ENCODE measurements around the gene SPIN3. TPM values are rescaled to one million over a fixed set of nuclear protein-coding genes. Genes with fewer than 3 reads are reported as not detected.
"Not testable (repeated sequence)": the region's sequence is repeated elsewhere in the genome, so short reads cannot be mapped to it uniquely, and the experiment has no call there.

Gene SPIN3
- 9.6 TPM for polyA plus RNA-seq (2012; ENCODE audit: missing spikeins)

DNA sequence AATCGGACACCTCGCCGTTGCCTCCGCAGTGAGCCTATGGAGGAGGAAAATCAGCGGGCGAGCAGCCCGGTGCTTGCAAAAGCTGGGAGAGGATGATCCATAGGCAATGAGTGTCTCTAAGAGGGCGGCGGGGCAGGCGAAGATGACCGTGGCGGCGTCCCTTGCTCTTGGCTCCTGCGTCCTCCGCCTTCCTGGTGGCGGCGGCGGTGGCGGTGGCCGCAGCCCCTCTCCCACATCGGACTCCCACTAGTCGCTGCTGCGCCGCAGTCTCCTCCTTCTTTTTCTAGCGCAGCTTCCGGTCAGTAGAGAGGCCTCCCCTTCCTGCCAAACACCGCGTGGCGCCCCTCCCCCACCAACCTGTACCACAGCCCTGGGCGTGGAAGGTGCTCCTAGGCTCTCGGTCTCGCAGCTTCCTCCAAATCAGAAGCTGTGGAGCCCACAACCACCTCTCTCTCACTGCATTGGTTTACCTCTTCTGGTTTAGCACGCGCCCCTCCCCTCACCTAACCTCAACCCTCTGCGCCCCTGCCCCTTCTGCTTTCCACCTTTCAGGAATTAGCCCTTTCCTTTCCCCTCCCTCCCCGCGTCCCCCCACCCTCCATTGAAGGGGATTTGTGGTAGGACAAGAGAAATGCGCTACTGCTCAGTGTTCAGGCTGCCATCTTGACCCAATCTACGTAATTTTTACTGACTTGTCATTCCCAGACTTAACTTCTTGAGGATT lies at the start of gene SPIN3:
Gene SPIN3, minus strand, starts transcription at position 271 of the 724 bp plus-strand sequence. CDS start 594 bp downstream, outside the sequence.
- TF ChIP-seq TAF1 (IDR thresholded peaks at IDR 0.05; ENCODE audit: borderline replicate concordance, low read depth, low read length) (peak; percentile 73; the same call in 1 of the 2 replicates), POLR2A (IDR thresholded peaks at IDR 0.05; ENCODE audit: low read depth, low read length) (peak; percentile 84), POLR2AphosphoS5 (IDR thresholded peaks at IDR 0.05; ENCODE audit: low read depth, low read length) (peak; percentile 71; the same call in 1 of the 2 replicates)
- peak; percentile 88 for FAIRE-seq
- peak; percentile 43 for DNase-seq (ENCODE audit: insufficient read length)

DNA sequence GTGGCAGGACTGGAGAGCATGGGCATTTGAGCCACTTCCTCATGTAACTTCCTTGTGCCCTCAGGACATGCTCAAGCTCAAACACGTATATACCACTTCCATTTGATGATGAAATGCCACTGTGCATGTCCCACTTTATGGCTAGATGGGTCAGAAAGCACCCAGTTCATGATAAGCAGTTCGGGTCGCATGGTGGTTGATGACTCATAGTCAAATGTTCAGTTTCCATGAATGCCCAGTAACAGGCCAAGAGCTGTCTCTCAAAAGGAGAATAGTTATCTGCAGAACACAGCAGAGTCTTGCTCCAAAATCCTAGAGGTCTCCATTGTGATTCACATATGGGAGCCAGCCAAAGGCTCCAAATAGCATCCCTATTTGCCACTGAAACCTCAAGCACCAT lies 48.9 kb upstream of the SPIN3 start:
- FAIRE-seq, result no peak

DNA sequence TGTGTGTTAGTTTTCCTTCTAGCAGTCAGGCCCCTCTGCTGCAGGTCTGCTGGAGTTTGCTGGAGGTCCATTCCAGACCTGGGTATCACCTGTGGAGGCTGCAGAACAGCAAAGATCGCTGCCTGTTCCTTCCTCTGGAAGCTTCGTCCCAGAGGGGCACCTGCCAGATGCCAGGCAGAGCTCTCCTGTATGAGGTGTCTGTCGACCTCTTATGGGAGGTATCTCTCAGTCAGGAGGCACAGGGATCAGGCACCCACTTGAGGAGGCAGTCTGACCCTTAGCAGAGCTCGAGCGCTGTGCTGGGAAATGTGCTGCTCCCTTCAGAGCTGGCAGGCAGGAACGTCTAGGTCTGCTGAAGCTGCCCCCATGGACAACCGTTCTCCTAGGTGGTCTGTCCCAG lies 41.9 kb upstream of the SPIN3 start:
- FAIRE-seq; DNase-seq (ENCODE audit: insufficient read length): not testable (repeated sequence)

More for the DNA sequence above, 48.9 kb upstream of the SPIN3 start:
- no peak for TF ChIP-seq POLR2A (IDR thresholded peaks at IDR 0.05; ENCODE audit: low read depth, low read length)
- TF ChIP-seq TAF1 (IDR thresholded peaks at IDR 0.05; ENCODE audit: borderline replicate concordance, low read depth, low read length), result no peak
- TF ChIP-seq POLR2AphosphoS5 (IDR thresholded peaks at IDR 0.05; ENCODE audit: low read depth, low read length), result no peak
- DNase-seq (ENCODE audit: insufficient read length), result no peak

DNA sequence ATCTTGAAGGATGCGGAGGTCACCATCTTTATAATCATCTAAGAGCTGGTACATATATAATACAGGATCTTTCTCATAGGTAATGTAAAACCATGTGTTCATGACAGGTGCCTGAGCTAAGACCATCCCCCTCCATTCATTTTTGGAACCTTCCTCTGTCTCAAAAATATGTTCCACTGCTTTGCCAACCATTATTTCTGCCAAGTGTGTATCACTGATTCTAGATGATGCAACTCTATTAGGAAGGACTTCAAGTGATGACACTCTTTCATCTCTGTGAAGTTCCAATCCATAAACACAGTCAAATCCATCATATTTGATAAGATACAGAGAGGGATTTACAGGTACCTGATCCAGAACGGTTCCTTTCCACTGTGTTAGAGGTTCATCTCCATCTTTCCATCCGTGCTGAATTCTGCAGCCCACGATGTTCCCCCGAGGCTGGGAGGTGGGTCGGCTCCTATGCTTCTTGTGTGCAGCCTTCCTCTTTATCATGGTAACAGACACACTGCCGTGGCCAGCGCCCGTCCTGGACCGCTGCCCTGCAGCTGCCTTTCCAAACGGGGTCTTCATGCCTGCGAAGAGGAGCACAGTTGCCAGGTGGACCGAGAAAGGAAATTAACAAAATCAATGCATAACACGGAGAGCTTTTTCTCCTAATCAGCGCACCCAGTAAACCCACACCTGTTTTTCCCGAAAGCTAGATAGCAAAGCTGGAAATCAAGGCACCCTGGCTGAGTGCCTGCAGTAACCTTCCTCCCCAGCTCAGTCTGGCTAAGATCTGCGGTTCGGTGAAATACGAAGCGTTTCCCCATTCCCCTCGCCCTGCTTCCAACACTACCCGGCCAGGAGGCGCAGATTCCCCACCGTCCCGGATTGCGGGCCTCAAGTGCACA lies 718 bp downstream of the SPIN3 start:
- no peak for TF ChIP-seq POLR2A (IDR thresholded peaks at IDR 0.05; ENCODE audit: low read depth, low read length)
- no peak for TF ChIP-seq TAF1 (IDR thresholded peaks at IDR 0.05; ENCODE audit: borderline replicate concordance, low read depth, low read length)
- no peak for TF ChIP-seq POLR2AphosphoS5 (IDR thresholded peaks at IDR 0.05; ENCODE audit: low read depth, low read length)
- DNase-seq (ENCODE audit: insufficient read length), result no peak
- peak; percentile 30 for FAIRE-seq

DNA sequence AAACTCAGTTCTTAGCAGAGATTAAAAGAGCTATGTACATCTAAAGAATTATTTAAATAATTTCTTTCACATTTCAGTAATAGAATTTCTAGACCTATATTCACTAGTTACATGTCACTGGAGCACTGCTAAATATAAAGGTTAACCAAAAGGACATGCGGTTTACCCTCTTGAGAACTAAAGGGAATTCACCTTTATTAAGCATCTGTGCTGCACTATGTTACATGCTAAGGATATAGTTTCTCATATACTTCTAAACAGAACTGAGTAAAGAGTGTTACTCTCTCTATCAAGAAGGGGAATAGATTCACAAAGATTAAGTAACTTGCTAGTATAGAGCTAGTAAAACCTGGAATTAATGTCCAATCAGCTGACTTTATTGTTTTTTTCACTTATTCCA lies 7.6 kb downstream of the SPIN3 start:
- no peak for FAIRE-seq
- DNase-seq (ENCODE audit: insufficient read length), result no peak
- no peak for TF ChIP-seq POLR2A (IDR thresholded peaks at IDR 0.05; ENCODE audit: low read depth, low read length)
- TF ChIP-seq TAF1 (IDR thresholded peaks at IDR 0.05; ENCODE audit: borderline replicate concordance, low read depth, low read length), result no peak
- no peak for TF ChIP-seq POLR2AphosphoS5 (IDR thresholded peaks at IDR 0.05; ENCODE audit: low read depth, low read length)

DNA sequence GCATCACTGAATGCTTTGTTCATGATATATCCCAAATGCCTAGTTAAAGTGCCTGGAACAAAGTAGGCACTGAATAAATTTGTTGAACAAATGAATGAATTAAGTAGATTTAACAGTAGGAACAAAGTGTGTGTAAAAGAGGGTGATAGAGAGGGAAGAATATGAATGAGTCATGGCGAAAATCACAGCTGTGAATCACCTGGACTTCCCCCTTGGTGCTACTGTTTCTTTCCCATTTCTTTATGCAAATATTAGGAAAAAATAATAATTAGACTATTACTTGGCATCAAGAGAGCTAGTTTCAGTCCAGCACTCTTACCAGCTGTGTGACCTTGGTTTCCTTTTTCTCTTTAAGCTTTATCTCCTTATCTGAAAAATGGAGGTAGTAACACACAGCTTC lies 9.2 kb downstream of the SPIN3 start:
- FAIRE-seq (peak; percentile 30), DNase-seq (ENCODE audit: insufficient read length) (no peak)
- no peak for TF ChIP-seq POLR2A (IDR thresholded peaks at IDR 0.05; ENCODE audit: low read depth, low read length)
- no peak for TF ChIP-seq TAF1 (IDR thresholded peaks at IDR 0.05; ENCODE audit: borderline replicate concordance, low read depth, low read length)
- no peak for TF ChIP-seq POLR2AphosphoS5 (IDR thresholded peaks at IDR 0.05; ENCODE audit: low read depth, low read length)

DNA sequence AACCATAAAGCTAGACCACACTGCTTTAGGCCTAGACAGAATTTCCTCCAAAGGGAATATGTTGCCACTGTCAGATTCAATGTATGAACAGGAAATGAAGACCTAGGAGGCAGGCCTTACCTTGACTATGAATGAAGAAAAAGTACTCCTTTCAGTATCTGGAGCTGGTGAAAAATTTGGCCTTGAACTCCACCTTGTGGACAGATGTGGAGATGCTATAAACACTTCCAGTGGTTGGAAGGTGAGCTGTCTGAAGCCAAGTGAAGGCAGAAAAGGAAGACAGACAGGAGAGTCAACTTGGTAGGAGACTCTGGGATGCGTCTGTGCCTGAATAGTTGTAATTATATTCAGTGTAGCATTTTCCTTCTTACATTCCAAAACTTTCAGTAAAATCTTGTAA lies 17.2 kb downstream of the SPIN3 start:
- no peak for TF ChIP-seq TAF1 (IDR thresholded peaks at IDR 0.05; ENCODE audit: borderline replicate concordance, low read depth, low read length)
- TF ChIP-seq POLR2AphosphoS5 (IDR thresholded peaks at IDR 0.05; ENCODE audit: low read depth, low read length), result no peak
- peak; percentile 16 for DNase-seq (ENCODE audit: insufficient read length)
- peak; percentile 99 for FAIRE-seq

DNA sequence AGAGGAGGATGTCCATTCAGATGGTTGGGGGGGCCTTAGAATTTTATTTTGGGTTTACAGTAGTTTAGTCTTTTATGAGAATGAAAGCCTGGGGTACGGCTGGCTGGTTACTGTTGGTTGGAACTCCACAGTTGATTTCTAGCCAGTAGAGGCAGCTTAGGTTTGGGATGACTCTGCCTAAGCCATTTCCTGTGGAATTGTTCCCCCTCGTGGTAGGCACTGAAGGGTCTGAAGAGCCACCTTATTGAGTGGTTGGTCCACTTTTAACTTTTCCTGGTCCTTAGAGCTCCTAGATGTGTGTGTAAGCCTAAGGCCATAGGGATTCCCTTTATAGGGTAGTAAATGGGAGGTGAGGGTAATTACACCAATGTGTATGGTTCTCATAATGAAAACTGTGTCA lies 19.7 kb downstream of the SPIN3 start:
- no peak for TF ChIP-seq POLR2A (IDR thresholded peaks at IDR 0.05; ENCODE audit: low read depth, low read length)
- DNase-seq (ENCODE audit: insufficient read length) (no peak), FAIRE-seq (no peak)

DNA sequence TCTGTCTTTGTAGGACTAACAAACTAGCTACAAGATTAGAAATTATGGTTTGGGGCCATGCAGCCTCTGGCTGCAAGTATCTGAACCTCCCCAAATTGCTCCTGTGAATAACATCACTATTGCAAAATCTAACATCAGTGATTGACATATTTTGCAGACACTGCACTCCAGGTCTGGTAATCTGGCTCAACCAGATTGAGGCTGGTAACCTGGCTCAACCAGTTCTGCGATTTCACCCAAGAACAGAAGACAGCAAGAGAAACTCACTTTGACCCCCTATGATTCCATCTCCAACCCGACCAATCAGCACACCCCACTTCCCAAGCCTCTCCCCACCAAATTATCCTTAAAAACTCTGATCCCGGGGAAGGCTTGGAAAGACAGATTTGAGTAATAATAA lies 20.9 kb downstream of the SPIN3 start:
- DNase-seq (ENCODE audit: insufficient read length) (no peak), FAIRE-seq (no peak)
- TF ChIP-seq POLR2AphosphoS5 (IDR thresholded peaks at IDR 0.05; ENCODE audit: low read depth, low read length) (no peak), TAF1 (IDR thresholded peaks at IDR 0.05; ENCODE audit: borderline replicate concordance, low read depth, low read length) (no peak), POLR2A (IDR thresholded peaks at IDR 0.05; ENCODE audit: low read depth, low read length) (no peak)

DNA sequence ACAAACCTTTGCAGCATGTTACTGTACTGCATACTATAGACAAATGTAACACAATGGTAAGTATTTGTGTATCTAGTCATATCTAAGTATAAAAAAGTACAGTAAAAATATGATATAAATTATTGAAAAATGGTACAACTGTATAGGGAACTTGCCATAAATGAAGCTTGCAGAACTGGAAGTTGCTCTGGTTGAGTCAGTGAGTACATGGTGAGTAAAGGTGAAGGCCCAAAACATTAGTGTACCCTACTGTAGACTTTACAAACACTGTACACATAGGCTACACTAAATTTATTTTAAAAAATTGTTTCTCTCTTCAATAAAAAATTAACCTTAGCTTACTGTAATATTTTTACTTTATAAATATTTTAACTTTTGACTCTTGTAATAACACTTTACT lies 25.8 kb downstream of the SPIN3 start:
- TF ChIP-seq POLR2AphosphoS5 (IDR thresholded peaks at IDR 0.05; ENCODE audit: low read depth, low read length), result no peak
- TF ChIP-seq TAF1 (IDR thresholded peaks at IDR 0.05; ENCODE audit: borderline replicate concordance, low read depth, low read length), result no peak
- no peak for TF ChIP-seq POLR2A (IDR thresholded peaks at IDR 0.05; ENCODE audit: low read depth, low read length)
- no peak for DNase-seq (ENCODE audit: insufficient read length)
- no peak for FAIRE-seq

DNA sequence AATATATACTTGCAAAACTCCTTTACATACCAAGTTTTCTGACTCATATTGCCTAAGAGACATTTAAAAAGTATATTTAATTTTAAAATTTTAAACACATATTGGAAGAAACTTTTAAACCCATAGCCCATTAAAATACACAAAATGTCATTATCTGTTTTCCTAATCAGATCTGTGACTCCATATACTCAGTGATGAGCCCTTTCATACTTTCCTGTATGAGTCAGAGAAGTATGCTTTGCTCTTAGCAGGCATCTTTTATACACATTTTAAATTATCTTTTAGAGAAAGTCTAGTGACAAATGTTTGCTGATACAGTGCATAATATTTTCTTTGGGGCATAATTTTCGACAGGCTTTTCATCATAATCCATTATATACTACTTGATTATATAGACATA lies 26.4 kb downstream of the SPIN3 start:
- TF ChIP-seq POLR2A (IDR thresholded peaks at IDR 0.05; ENCODE audit: low read depth, low read length) (no peak), POLR2AphosphoS5 (IDR thresholded peaks at IDR 0.05; ENCODE audit: low read depth, low read length) (no peak), TAF1 (IDR thresholded peaks at IDR 0.05; ENCODE audit: borderline replicate concordance, low read depth, low read length) (no peak)
- DNase-seq (ENCODE audit: insufficient read length) (no peak), FAIRE-seq (no peak)

DNA sequence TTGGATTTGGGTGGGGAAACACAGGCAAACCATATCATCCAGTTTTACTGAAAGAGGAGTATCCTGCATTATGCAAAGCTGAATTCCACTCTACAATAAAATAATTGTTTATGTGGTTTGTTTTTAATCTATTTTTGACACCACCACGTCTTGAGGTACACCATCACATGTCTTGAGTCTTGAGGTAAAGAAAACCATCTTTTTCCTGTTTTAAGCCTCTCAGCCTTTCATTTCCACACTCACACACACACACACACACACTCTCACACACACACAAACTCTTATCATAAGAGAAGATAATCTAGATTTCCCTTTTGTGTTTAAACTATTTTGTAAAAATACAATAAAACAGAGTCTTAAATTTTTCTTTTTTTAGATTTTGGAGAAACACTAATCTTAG lies 32.0 kb downstream of the SPIN3 start:
- TF ChIP-seq TAF1 (IDR thresholded peaks at IDR 0.05; ENCODE audit: borderline replicate concordance, low read depth, low read length) (no peak), POLR2A (IDR thresholded peaks at IDR 0.05; ENCODE audit: low read depth, low read length) (no peak), POLR2AphosphoS5 (IDR thresholded peaks at IDR 0.05; ENCODE audit: low read depth, low read length) (no peak)
- no peak for DNase-seq (ENCODE audit: insufficient read length)
- FAIRE-seq, result no peak
